HG02840 (cell line): ENCODE measurements around the gene TSHZ2.
"Not testable (repeated sequence)": the region's sequence is repeated elsewhere in the genome, so short reads cannot be mapped to it uniquely, and the experiment has no call there.

Experiments used
- ATAC-seq: cut with Tn5 transposase; IDR thresholded peaks from one replicate; pipeline ENCODE4 v1.9.1; 2021; ENCODE audit warnings: mild to moderate bottlenecking, moderate library complexity, moderate number of reproducible peaks; ENCODE audit not compliant: unreplicated experiment, low FRiP score

TSHZ2 gene

GRCh38 chr20:53079828-53080686, 107.9 kb downstream of the TSHZ2 start:
- no peak for ATAC-seq

GRCh38 chr20:53080687-53080962, 108.5 kb downstream of the TSHZ2 start:
- ATAC-seq: no peak

- ATAC-seq: no peak
These were observed 109.1 kb downstream of the TSHZ2 start for GRCh38 chr20:53080969-53081871.

- no peak for ATAC-seq
These were observed 110.0 kb downstream of the TSHZ2 start for GRCh38 chr20:53081916-53082863.

GRCh38 chr20:53083411-53083810, 111.3 kb downstream of the TSHZ2 start:
- no peak for ATAC-seq

- no peak for ATAC-seq
These were observed 112.3 kb downstream of the TSHZ2 start for GRCh38 chr20:53084408-53084997.

GRCh38 chr20:53085720-53086119, 113.6 kb downstream of the TSHZ2 start:
- ATAC-seq: no peak

- ATAC-seq: no peak
These were observed 115.0 kb downstream of the TSHZ2 start for GRCh38 chr20:53087037-53087777.

- no peak for ATAC-seq
These were observed 116.6 kb downstream of the TSHZ2 start for GRCh38 chr20:53088786-53089185.

- ATAC-seq: not testable (repeated sequence)
These were observed 117.7 kb downstream of the TSHZ2 start for GRCh38 chr20:53089851-53090250.

- ATAC-seq: no peak
These were observed 119.6 kb downstream of the TSHZ2 start for GRCh38 chr20:53091789-53092188.

- no peak for ATAC-seq
These were observed 120.7 kb downstream of the TSHZ2 start for GRCh38 chr20:53092772-53093300.

GRCh38 chr20:53097371-53097770, 125.2 kb downstream of the TSHZ2 start:
- no peak for ATAC-seq

GRCh38 chr20:53097791-53098190, 125.6 kb downstream of the TSHZ2 start:
- ATAC-seq: no peak

GRCh38 chr20:53098621-53099020, 126.5 kb downstream of the TSHZ2 start:
- no peak for ATAC-seq

- no peak for ATAC-seq
These were observed 127.7 kb downstream of the TSHZ2 start for GRCh38 chr20:53099856-53100255.

- ATAC-seq: no peak
These were observed 128.3 kb downstream of the TSHZ2 start for GRCh38 chr20:53100476-53100911.

GRCh38 chr20:53101992-53102760, 130.0 kb downstream of the TSHZ2 start:
- no peak for ATAC-seq
